Liver (tissue), 9 donors: ENCODE results near the gene SLC38A6. TPM values are rescaled to one million over a fixed set of nuclear protein-coding genes. Genes with fewer than 3 reads are reported as not detected.

Experiments used
- DNase-seq: peaks from one replicate; pipeline ENCODE4 v3.0.0-alpha.2; 2017; ENCODE audit warnings: low spot score
- H3K27ac ChIP-seq, 2 donors: one replicate each; pipeline ENCODE4 v1.7.0; 2013; ENCODE audit warnings: inconsistent platforms in 2 of 2, low read length in 2 of 2, control low read depth in 1 of 2, low read depth in 1 of 2, mild to moderate bottlenecking in 1 of 2
- H3K27me3 ChIP-seq, 4 donors: one replicate each; pipeline versions ENCODE4 v1.6.1 to v1.7.0; 2013; ENCODE audit warnings: low read length in 3 of 4, inconsistent platforms in 1 of 4, mild to moderate bottlenecking in 1 of 4, moderate library complexity in 1 of 4; ENCODE audit not compliant: control insufficient read depth in 4 of 4, insufficient read depth in 4 of 4
- H3K36me3 ChIP-seq, 4 donors: one replicate each; pipeline versions ENCODE4 v1.6.1 to v1.7.0; 2013; ENCODE audit warnings: low read length in 3 of 4, mild to moderate bottlenecking in 3 of 4, low read depth in 1 of 4, moderate library complexity in 1 of 4; ENCODE audit not compliant: control insufficient read depth in 4 of 4, insufficient read depth in 3 of 4
- H3K4me1 ChIP-seq, 4 donors: one replicate each; pipeline versions ENCODE4 v1.6.1 to v1.7.0; 2013; ENCODE audit warnings: low read length in 3 of 4, mild to moderate bottlenecking in 3 of 4, moderate library complexity in 1 of 4; ENCODE audit not compliant: control insufficient read depth in 4 of 4, insufficient read depth in 4 of 4
- H3K4me3 ChIP-seq, 3 donors: one replicate each; pipeline versions ENCODE4 v1.6.1 to v1.7.0; 2013; ENCODE audit warnings: low read length in 3 of 3, control low read depth in 1 of 3, low read depth in 1 of 3, mild to moderate bottlenecking in 1 of 3
- H3K9ac ChIP-seq, 2 donors: one replicate each; pipeline ENCODE4 v1.7.0; 2013; ENCODE audit warnings: low read length in 2 of 2, mild to moderate bottlenecking in 2 of 2, moderate library complexity in 2 of 2, control low read depth in 1 of 2, low read depth in 1 of 2
- H3K9me3 ChIP-seq, 4 donors: one replicate each; pipeline versions ENCODE4 v1.6.1 to v1.7.0; 2013; ENCODE audit warnings: low read length in 3 of 4; ENCODE audit not compliant: control insufficient read depth in 4 of 4
- ATF3 ChIP-seq: IDR thresholded peaks from 2 replicates; pipeline ENCODE4 v1.6.1; 2016; ENCODE audit warnings: antibody characterized with exemption
- CTCF ChIP-seq: fragments of 150-350 bp; IDR thresholded peaks from 2 replicates; pipeline ENCODE4 v1.5.1; 2017; ENCODE audit warnings: improper control_type of control experiment, low read depth, low read length; ENCODE audit not compliant: missing input control
- EGR1 ChIP-seq, 2 donors: IDR thresholded peaks; 2 replicates each; pipeline ENCODE4 v1.6.1; 2016 to 2018; ENCODE audit warnings: antibody characterized with exemption in 2 of 2, low read depth in 2 of 2
- GABPA ChIP-seq, 2 donors: IDR thresholded peaks in 1 of 2; conservative IDR thresholded peaks in 1 of 2; 2 replicates each; pipeline ENCODE4 v1.6.1; 2016; ENCODE audit warnings: antibody characterized with exemption in 2 of 2, mild to moderate bottlenecking in 1 of 2, moderate library complexity in 1 of 2
- HNF4A ChIP-seq, 2 donors: conservative IDR thresholded peaks; 2 replicates each; pipeline ENCODE4 v1.6.1; 2016; ENCODE audit warnings: antibody characterized with exemption in 2 of 2, mild to moderate bottlenecking in 2 of 2
- HNF4G ChIP-seq: IDR thresholded peaks from 2 replicates; pipeline ENCODE4 v1.6.1; 2016; ENCODE audit warnings: antibody characterized with exemption
- MAX ChIP-seq: IDR thresholded peaks from 2 replicates; pipeline ENCODE4 v1.6.1; 2016; ENCODE audit warnings: antibody characterized with exemption
- NR2F2 ChIP-seq: IDR thresholded peaks from 2 replicates; pipeline ENCODE4 v1.6.1; 2016; ENCODE audit warnings: antibody characterized with exemption
- RAD21 ChIP-seq, 2 donors: IDR thresholded peaks; 2 replicates each; pipeline ENCODE4 v1.6.1; 2016; ENCODE audit warnings: antibody characterized with exemption in 2 of 2, mild to moderate bottlenecking in 2 of 2
- REST ChIP-seq: IDR thresholded peaks from 2 replicates; pipeline ENCODE4 v1.6.1; 2016; ENCODE audit warnings: antibody characterized with exemption, mild to moderate bottlenecking
- SP1 ChIP-seq: IDR thresholded peaks from 2 replicates; pipeline ENCODE4 v1.6.1; 2018; ENCODE audit warnings: antibody characterized with exemption, mild to moderate bottlenecking
- TAF1 ChIP-seq: conservative IDR thresholded peaks from 2 replicates; pipeline ENCODE4 v1.6.1; 2016; ENCODE audit warnings: antibody characterized with exemption, mild to moderate bottlenecking
- ZBTB33 ChIP-seq: IDR thresholded peaks from 2 replicates; pipeline ENCODE4 v1.6.1; 2016; ENCODE audit warnings: antibody characterized with exemption
- polyA plus RNA-seq, 2 donors: library from polyadenylated mRNA; stranded (reverse) in 1 of 2; unstranded in 1 of 2; fragments of 200-250 nt in 1 of 2; fragments of >200 nt in 1 of 2; fragmentation: Nextera tagmentation in 1 of 2; extraction: Ambion mirVana in 1 of 2; gene quantifications; one replicate each; pipeline versions ENCODE4 v1.2.1 to v1.2.3, GENCODE V29; 2013 to 2015
- total RNA-seq, 2 donors: library from RNA; depleted of rRNA; stranded (reverse); fragments of >200 nt; gene quantifications; one replicate each; pipeline ENCODE4 v1.2.3, GENCODE V29; 2014
- donor health status: healthy.
- donor health status: healthy.
- donor health status: healthy.
- donor health status: healthy.
- donor health status: healthy.

Gene SLC38A6
- total and polyA plus RNA-seq, 4 donors: 2.6 to 10.6 (median 6.4) TPM

GRCh38 chr14:61033054-61033453, 52.0 kb downstream of the SLC38A6 start (continued):
- TF ChIP-seq SP1 (no peak), MAX (no peak), NR2F2 (no peak), RAD21 (IDR thresholded peaks at IDR 0.05) (no peak)

- Histone ChIP-seq H3K36me3 (no peaks in the 10 kb centered on the region), H3K9me3 (no peaks in the 10 kb centered on the region), H3K27ac (no peak overlapping the region), H3K4me3 (no peak overlapping the region), H3K27me3 (no peaks in the 10 kb centered on the region), H3K4me1 (no peaks in the 10 kb centered on the region), H3K9ac (no peak overlapping the region)
- no peak for DNase-seq
- TF ChIP-seq HNF4A (conservative IDR thresholded peaks at IDR 0.05) (no peak), TAF1 (no peak), HNF4G (no peak), MAX (no peak), ATF3 (no peak), NR2F2 (no peak), GABPA (IDR thresholded peaks at IDR 0.05 in 1 of 2, conservative IDR thresholded peaks at IDR 0.05 in 1 of 2) (no peak), ZBTB33 (no peak), REST (no peak), EGR1 (IDR thresholded peaks at IDR 0.05; ENCODE audit: low read depth in 2 of 2) (no peak), CTCF (no peak), RAD21 (IDR thresholded peaks at IDR 0.05) (no peak)
Observed at GRCh38 chr14:61033855-61034254, 52.8 kb downstream of the SLC38A6 start.
